Heart right ventricle (tissue), 16 donors: ENCODE measurements around the gene UBE2M. TPM values are rescaled to one million over a fixed set of nuclear protein-coding genes. Genes with fewer than 3 reads are reported as not detected.
A peak's percentile ranks its signal among the peaks of the same experiment; 100 is the strongest.

Experiments used
- ATAC-seq, 8 donors: fragments of 200-7000 bp; cut with Tn5 transposase; one replicate each; pipeline ENCODE4 v1.9.1; 2020; ENCODE audit warnings: mild to moderate bottlenecking in 8 of 8, moderate library complexity in 8 of 8, moderate number of reproducible peaks in 1 of 8
- DNase-seq, 2 donors: peaks; one replicate each; pipeline ENCODE4 v3.0.0-alpha.2; 2020
- H3K27ac ChIP-seq, 10 donors: fragments of 200-600 bp; sonication (generic) in 2 of 10; one replicate each; pipeline versions ENCODE4 v1.5.0 to v1.8.0; 2020 to 2022; ENCODE audit warnings: mild to moderate bottlenecking in 3 of 10
- H3K27me3 ChIP-seq, 7 donors: fragments of 200-600 bp; one replicate each; pipeline ENCODE4 v1.8.0; 2021 to 2022; ENCODE audit warnings: mild to moderate bottlenecking in 2 of 7
- H3K36me3 ChIP-seq, 9 donors: fragments of 200-600 bp; sonication (generic) in 1 of 9; one replicate each; pipeline versions ENCODE4 v1.5.0 to v1.8.0; 2020 to 2022; ENCODE audit warnings: mild to moderate bottlenecking in 2 of 9
- H3K4me1 ChIP-seq, 9 donors: fragments of 200-600 bp; sonication (generic) in 1 of 9; one replicate each; pipeline versions ENCODE4 v1.5.0 to v1.8.0; 2020 to 2022; ENCODE audit warnings: mild to moderate bottlenecking in 4 of 9
- H3K4me3 ChIP-seq, 10 donors: fragments of 200-600 bp; sonication (generic) in 2 of 10; one replicate each; pipeline versions ENCODE4 v1.5.0 to v1.8.0; 2020 to 2022; ENCODE audit warnings: mild to moderate bottlenecking in 7 of 10, moderate library complexity in 2 of 10
- H3K9me3 ChIP-seq, 11 donors: fragments of 200-600 bp in 10 of 11; sonication (generic) in 2 of 11; one replicate each; pipeline versions ENCODE4 v1.5.0 to v1.8.0; 2013 to 2022; ENCODE audit warnings: mild to moderate bottlenecking in 2 of 11, control low read depth in 1 of 11, moderate library complexity in 1 of 11
- WGBS, 2 donors: extraction: QIAGEN DNeasy Blood & Tissue Kit; methylation state at CpG; one replicate each; pipeline ENCODE4 v1.1.7; 2013; ENCODE audit warnings: inconsistent platforms in 1 of 2; 5-methylcytosine and 5-hydroxymethylcytosine counted together
- intact Hi-C, 10 donors: fragments of 100-400 bp; cut with DNase I; formaldehyde crosslinking; loops; one replicate each; pipeline versions ENCODE4 v1.11.1 to v1.14.2; 2022
- polyA plus RNA-seq, 2 donors: library from polyadenylated mRNA; stranded (reverse); fragments of 200-250 nt; gene quantifications; one replicate each; pipeline ENCODE4 v1.2.3, GENCODE V29; 2013
- total RNA-seq, 10 donors: library from RNA; stranded (reverse); fragmentation: NEBNext Ultra II Directional in 3 of 10; extraction: Animal tissue kit (Norgen Biotek cat#: 25700) in 3 of 10; gene quantifications; one replicate each; pipeline versions ENCODE4 v1.2.1 to v1.2.4, GENCODE V29; 2021 to 2023
- TF ChIP-seq, protein P1 (sequence below), 9 donors: fragments of 200-600 bp; sonication (generic) in 2 of 9; IDR thresholded peaks; one replicate each; pipeline versions ENCODE4 v1.5.0 to v1.8.0; 2021 to 2022; ENCODE audit warnings: antibody characterized with exemption in 9 of 9, mild to moderate bottlenecking in 5 of 9, moderate library complexity in 1 of 9
- donor health status: Arrhythmogenic right ventricular cardiomyopathy.
- donor health status: ischemic (EF 13 %, LVEDD 7.1; RV severe dilation, severe dysfunction).
- donor health status: healthy with polysubstance abuse.
- donor health status: DM: no; HTN: yes; CAD: no.
- donor health status: DM: no; HTN: no; CAD: no.
- donor health status: ischemic (EF 25% LVEDD 6.9; RV normal size, moderate dysfunction).
- donor health status: ischemic (EF 25% LVEDD 5.7; RV mildly dilated, moderate dysfunction).
- donor health status: healthy.
- donor health status: DM: yes; HTN: yes; CAD: no.
- donor health status: Ischemic cardiomyopathy.
- donor health status: ischemic (EF 35%, LVEDD 5.7; RV mildly dilated, moderate dysfunction).
- donor health status: nonischemic (EF 11% LVEDD 7.7; RV severe dilation, severe dysfunction).
- donor health status: DM: yes; HTN: yes; CAD: no.
- donor health status: PGD.
- donor health status: ischemic (EF 29% LVEDD 5.4; RV normal size, mild dysfunction).
- donor health status: nonischemic (EF 23%, LVEDD 6.1; RV moderate dilation, normal function).

Gene UBE2M
- total and polyA plus RNA-seq, 12 donors: 45.4 to 146 (median 118) TPM

DNA sequence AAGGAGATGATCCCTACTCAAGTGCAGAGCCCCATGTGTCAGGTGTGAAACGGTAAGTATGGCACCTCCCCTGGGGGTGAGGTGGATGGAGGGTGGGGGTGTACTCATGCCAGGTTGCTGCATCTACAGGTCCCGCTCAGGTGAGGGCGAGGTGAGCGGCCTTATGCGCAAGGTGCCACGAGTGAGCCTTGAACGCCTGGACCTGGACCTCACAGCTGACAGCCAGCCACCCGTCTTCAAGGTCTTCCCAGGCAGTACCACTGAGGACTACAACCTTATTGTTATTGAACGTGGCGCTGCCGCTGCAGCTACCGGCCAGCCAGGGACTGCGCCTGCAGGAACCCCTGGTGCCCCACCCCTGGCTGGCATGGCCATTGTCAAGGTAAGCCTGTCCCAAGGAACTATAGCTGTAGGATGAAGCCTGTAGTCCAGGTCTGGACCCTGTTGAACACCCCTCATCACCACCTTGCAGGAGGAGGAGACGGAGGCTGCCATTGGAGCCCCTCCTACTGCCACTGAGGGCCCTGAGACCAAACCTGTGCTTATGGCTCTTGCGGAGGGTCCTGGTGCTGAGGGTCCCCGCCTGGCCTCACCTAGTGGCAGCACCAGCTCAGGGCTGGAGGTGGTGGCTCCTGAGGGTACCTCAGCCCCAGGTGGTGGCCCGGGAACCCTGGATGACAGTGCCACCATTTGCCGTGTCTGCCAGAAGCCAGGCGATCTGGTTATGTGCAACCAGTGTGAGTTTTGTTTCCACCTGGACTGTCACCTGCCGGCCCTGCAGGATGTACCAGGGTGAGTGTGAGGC is 9.3 kb downstream of the UBE2M start:
- TF ChIP-seq, protein P1, sequence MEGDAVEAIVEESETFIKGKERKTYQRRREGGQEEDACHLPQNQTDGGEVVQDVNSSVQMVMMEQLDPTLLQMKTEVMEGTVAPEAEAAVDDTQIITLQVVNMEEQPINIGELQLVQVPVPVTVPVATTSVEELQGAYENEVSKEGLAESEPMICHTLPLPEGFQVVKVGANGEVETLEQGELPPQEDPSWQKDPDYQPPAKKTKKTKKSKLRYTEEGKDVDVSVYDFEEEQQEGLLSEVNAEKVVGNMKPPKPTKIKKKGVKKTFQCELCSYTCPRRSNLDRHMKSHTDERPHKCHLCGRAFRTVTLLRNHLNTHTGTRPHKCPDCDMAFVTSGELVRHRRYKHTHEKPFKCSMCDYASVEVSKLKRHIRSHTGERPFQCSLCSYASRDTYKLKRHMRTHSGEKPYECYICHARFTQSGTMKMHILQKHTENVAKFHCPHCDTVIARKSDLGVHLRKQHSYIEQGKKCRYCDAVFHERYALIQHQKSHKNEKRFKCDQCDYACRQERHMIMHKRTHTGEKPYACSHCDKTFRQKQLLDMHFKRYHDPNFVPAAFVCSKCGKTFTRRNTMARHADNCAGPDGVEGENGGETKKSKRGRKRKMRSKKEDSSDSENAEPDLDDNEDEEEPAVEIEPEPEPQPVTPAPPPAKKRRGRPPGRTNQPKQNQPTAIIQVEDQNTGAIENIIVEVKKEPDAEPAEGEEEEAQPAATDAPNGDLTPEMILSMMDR (IDR thresholded peaks at IDR 0.05): no peak
- ATAC-seq (no peak), DNase-seq (no peak)
- peaks cover 7 to 79% (median 56%) of the 10 kb centered on the region in 9 donors for H3K36me3 ChIP-seq
- H3K27ac ChIP-seq: no peak overlapping the region
- intact Hi-C loops: no loop called here
- no peaks in the 10 kb centered on the region for H3K9me3 ChIP-seq
- peaks cover 22 to 42% (median 29%) of the 10 kb centered on the region in 9 donors for H3K4me1 ChIP-seq
- no peaks in the 10 kb centered on the region for H3K27me3 ChIP-seq
- no peak overlapping the region for H3K4me3 ChIP-seq
- 92 to 96% methylated on average over 20 of the region's 20 CpGs for WGBS, 2 donors

DNA sequence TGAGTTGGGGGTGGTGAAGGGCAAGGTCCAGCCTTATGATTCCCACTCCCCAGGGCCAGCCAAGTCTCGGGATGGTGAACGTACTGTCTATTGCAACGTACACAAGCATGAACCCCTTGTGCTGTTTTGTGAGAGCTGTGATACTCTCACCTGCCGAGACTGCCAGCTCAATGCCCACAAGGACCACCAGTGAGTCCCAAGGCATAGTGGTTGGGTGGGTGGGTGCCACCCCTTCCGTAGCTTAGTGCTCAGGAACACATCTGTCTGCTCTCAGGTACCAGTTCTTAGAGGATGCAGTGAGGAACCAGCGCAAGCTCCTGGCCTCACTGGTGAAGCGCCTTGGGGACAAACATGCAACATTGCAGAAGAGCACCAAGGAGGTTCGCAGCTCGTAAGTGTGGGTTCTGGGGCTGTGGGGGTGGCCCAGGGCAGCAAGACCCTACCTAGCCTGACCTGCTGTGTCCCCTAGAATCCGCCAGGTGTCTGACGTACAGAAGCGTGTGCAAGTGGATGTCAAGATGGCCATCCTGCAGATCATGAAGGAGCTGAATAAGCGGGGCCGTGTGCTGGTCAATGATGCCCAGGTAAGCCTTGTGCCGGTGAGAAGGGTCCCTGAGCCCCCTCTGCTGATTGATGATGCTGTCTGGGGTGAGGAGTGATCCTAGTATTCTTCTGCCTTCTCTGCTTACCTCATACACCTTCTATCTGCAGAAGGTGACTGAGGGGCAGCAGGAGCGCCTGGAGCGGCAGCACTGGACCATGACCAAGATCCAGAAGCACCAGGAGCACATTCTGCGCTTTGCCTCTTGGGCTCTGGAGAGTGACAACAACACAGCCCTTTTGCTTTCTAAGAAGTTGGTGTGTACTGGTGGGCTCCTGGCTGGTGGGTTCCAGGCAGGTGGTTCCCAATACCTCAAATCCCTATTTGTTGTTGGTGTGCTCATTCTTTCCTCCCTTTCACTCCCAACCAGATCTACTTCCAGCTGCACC is 10.8 kb downstream of the UBE2M start:
- DNase-seq (no peak), ATAC-seq (no peak)
- peaks cover 14 to 34% (median 29%) of the 10 kb centered on the region in 9 donors for H3K4me1 ChIP-seq
- no peaks in the 10 kb centered on the region for H3K27me3 ChIP-seq
- no peak overlapping the region for H3K4me3 ChIP-seq
- TF ChIP-seq, protein P1 (IDR thresholded peaks at IDR 0.05): no peak
- no peak overlapping the region for H3K27ac ChIP-seq
- H3K36me3 ChIP-seq: peaks cover 5 to 72% (median 52%) of the 10 kb centered on the region in 9 donors
- intact Hi-C loops: no loop called here
- H3K9me3 ChIP-seq: no peaks in the 10 kb centered on the region
- WGBS, 2 donors: 88 to 90% methylated on average over 18 of the region's 18 CpGs

DNA sequence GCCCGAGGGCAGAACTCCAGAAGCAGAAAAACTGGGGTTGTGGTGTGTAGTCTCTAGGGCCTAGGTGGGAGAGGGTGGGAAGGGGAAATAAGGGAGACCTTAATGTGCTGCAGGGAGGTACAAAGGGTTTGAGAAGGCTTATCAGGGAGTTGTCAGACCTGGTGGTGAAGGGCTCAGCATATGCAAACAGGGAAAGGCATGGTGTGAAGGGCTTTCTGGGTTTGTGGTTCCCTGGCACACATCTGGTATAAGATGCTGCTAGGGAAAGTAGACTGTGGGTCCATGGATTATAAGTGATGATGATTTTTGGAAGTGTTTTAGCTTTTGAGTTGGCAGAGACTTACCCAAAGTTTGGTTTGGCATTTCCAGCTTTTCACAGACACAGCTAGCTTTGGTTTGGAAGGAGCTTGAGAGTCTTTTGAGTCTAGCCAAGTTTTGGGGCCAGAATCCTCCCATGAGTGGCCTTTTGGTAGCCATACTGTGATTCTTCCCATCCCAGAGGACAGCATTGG is 12.3 kb downstream of the UBE2M start:
- Histone ChIP-seq H3K4me3 (peak overlapping the region in 9 of 10 donors; percentile 67 to 97 (median 84)), H3K36me3 (peaks cover 0 to 56% (median 37%) of the 10 kb centered on the region in 9 donors), H3K9me3 (no peaks in the 10 kb centered on the region), H3K27ac (peak overlapping the region in 5 of 10 donors; percentile 3 to 96 (median 62)), H3K27me3 (no peaks in the 10 kb centered on the region), H3K4me1 (peaks cover 14 to 34% (median 29%) of the 10 kb centered on the region in 9 donors)
- intact Hi-C loops: no loop called here
- TF ChIP-seq, protein P1 (IDR thresholded peaks at IDR 0.05): no peak
- ATAC-seq: no peak
- DNase-seq: no peak
- 23 to 25% methylated on average over 1 of the region's 1 CpG for WGBS, 2 donors
